Measurements from ENCODE around the gene SERP1.

Gene SERP1

DNA sequence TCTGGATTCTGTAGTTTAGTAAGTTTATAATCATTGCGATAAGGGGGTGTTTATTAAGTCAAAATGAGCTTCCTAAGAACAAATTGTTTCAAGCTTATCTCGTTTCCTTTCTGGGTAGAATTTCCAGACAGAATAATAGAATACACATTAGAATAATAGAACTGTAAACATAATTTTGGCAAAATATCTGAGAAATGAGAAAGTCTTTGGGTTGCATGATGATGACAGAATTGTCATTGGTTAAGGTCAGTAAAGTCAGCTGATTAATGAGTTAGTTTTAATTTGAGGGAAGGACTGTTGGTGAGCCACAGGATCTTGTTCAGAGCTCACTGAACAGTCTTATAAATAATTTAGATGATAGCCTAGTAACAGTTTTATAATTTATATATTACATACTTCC lies 10.5 kb upstream of the SERP1 start:
- ChIA-PET POLR2A (no interaction called here), CTCF (interaction anchor here (1.2 to 1.6 kb wide), 2 partner anchors 9 to 621 kb away, joined by 3 to 5 read pairs; no protein-coding TSS in a partner anchor)
- H3K4me3 ChIP-seq (ENCODE audit: low read depth, low read length): no peak overlapping the region
- DNase-seq (ENCODE audit: low read depth, low spot score): no peak
- TF ChIP-seq, protein P1, sequence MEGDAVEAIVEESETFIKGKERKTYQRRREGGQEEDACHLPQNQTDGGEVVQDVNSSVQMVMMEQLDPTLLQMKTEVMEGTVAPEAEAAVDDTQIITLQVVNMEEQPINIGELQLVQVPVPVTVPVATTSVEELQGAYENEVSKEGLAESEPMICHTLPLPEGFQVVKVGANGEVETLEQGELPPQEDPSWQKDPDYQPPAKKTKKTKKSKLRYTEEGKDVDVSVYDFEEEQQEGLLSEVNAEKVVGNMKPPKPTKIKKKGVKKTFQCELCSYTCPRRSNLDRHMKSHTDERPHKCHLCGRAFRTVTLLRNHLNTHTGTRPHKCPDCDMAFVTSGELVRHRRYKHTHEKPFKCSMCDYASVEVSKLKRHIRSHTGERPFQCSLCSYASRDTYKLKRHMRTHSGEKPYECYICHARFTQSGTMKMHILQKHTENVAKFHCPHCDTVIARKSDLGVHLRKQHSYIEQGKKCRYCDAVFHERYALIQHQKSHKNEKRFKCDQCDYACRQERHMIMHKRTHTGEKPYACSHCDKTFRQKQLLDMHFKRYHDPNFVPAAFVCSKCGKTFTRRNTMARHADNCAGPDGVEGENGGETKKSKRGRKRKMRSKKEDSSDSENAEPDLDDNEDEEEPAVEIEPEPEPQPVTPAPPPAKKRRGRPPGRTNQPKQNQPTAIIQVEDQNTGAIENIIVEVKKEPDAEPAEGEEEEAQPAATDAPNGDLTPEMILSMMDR (IDR thresholded peaks at IDR 0.05; ENCODE audit: insufficient read depth, low read length, missing control alignments): no peak

DNA sequence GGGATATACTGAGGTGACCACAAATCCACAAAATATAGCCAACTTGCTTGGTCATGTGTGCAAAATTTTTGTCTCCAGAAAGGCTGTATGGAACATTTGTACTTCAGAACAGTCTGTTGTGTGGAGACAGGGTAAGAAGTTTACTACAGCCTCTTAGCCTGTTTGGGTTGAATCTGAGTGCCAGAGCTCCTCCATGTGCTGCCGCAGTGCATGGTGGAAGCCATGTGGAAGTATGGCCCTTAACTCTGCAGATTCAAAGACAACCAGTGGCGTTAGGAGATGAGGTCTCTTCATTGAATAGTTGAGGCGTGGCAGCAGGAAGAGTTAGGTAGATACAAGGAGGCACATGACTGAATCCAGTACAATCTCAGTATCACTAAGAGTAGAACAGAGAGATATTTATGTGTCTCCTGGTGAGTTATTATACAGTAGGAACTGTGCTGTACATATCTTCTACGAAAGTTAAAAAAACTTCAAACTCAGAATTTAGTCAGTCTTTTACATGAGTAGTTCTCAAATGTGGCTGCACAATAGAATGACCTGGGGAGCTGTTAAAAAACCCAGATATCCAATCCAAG lies 9.7 kb upstream of the SERP1 start:
- H3K4me3 ChIP-seq (ENCODE audit: low read depth, low read length): no peak overlapping the region
- ChIA-PET POLR2A (no interaction called here), CTCF (interaction anchor here (1.1 to 1.6 kb wide), 3 partner anchors 8 to 620 kb away, joined by 3 to 5 read pairs (median 3); no protein-coding TSS in a partner anchor)
- DNase-seq (ENCODE audit: low read depth, low spot score): no peak
- TF ChIP-seq, protein P1 (IDR thresholded peaks at IDR 0.05; ENCODE audit: insufficient read depth, low read length, missing control alignments): no peak

DNA sequence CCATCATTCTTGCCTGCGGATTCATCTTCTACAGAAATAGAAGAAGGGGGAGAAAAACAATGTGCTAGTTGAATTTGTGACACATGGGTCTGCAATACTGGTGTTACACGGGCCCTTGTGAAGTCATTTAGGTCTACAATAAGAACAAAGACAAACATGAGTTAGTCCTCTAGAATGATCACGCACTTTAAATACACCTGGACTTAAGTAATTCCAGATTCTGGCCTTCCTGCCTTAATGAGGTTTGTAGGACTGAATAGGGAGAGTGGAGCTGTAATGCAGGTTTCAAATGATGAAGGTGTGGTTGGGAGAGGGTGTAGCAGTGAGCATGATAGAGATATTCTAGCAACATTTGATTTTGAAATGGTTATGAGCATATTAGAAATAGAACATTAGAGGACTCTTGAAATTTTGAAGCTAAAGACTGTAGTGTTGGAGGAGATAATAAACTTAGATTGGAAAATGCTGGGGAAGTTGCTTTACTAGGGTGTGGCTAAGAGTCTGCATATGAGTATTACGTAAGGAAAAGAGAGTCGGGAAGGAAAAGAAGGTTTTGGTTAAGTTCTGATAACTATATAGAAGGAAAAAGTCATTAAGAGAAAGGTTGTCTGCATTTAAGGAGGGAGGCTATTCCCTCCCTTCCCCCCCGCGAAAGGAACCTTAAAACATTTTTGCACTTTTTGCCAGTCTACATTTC lies 897 bp upstream of the SERP1 start:
- no peak for DNase-seq (ENCODE audit: low read depth, low spot score)
- H3K4me3 ChIP-seq (ENCODE audit: low read depth, low read length): peak overlapping the region; percentile 68
- ChIA-PET CTCF (interaction anchor here (1.2 kb wide), 1 partner anchor 9 kb away, joined by 3 read pairs; no protein-coding TSS in a partner anchor), POLR2A (interaction anchor here (0.6 to 1.6 kb wide), 12 partner anchors 10 to 734 kb away, joined by 3 to 9 read pairs (median 4); partner anchors contain the start of genes RNF13, SIAH2 and TSC22D2)
- TF ChIP-seq, protein P1 (IDR thresholded peaks at IDR 0.05; ENCODE audit: insufficient read depth, low read length, missing control alignments): no peak

DNA sequence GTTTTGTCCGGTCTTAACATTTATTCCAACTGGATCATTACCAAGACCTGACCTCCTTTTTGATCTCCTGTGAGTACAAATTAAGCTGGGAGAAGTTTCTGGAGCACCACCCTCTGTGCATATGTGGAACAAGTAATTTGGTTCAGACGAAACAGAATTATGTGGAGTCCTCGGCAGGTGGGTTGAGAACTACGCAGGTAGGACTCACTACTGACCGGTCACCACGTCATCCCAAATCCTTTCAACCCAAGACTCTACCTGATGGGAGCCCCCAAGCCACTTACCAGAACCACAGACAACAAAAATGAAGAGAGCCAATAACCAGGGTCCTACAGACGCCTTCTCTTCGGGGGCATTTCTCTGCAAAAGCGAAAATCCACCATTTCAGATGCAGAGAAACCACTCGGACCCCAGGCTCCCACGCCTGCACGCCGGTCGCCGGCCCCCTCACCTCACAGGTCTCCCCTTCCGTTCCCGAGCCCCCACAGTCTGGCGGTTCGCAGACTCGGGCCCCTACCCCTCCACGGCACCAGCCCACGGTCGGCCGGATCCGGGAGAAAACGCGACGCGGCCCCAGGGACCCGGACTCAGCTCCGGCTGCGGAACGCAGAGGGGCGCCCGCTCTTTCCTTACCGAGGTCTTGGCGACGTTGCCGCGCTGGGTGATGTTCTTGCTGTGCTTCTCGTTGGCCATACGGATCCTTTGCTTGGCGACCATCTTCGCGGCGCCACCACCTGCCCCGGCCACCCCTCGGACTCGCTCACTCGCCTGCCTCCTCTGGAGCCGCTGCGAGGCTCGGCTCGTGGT lies 674 bp downstream of the SERP1 start:
- ChIA-PET CTCF (interaction anchor here (0.7 to 2.1 kb wide), 2 partner anchors 18 to 610 kb away, joined by 4 to 8 read pairs; no protein-coding TSS in a partner anchor), POLR2A (interaction anchor here (1.0 to 1.6 kb wide), 8 partner anchors 8 to 576 kb away, joined by 3 to 9 read pairs (median 4); partner anchors contain the start of gene SIAH2)
- TF ChIP-seq, protein P1 (IDR thresholded peaks at IDR 0.05; ENCODE audit: insufficient read depth, low read length, missing control alignments): no peak
- no peak for DNase-seq (ENCODE audit: low read depth, low spot score)
- H3K4me3 ChIP-seq (ENCODE audit: low read depth, low read length): peak overlapping the region; percentile 87

DNA sequence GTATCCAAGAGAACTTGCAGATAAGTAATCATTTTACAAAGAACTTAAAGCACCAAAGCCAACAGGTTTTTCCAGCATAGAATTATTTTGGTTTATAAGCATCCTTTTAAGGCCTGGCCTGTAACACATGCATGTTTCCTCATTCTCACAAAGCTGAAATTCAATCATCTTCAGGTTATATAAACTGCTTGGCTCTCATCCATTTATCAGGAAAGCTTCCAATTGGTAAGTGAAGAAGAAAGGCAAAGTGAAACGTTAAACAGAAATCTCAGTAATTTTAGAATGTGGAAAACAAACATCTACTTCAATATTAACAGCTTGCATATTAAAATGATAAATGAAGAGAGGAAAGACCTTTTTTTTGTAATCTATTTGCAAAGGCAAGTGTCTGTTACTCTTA lies 1.6 kb downstream of the SERP1 start:
- H3K4me3 ChIP-seq (ENCODE audit: low read depth, low read length): peak overlapping the region; percentile 87
- ChIA-PET POLR2A (interaction anchor here (1.3 kb wide), 1 partner anchor 136 kb away, joined by 3 read pairs; the partner anchor contains the start of gene TSC22D2), CTCF (interaction anchor here (0.7 to 2.1 kb wide), 4 partner anchors 17 to 609 kb away, joined by 3 to 8 read pairs (median 4); no protein-coding TSS in a partner anchor)
- TF ChIP-seq, protein P1 (IDR thresholded peaks at IDR 0.05; ENCODE audit: insufficient read depth, low read length, missing control alignments): no peak
- DNase-seq (ENCODE audit: low read depth, low spot score): no peak
